Measurements from ENCODE around the gene TAF8.

DNA sequence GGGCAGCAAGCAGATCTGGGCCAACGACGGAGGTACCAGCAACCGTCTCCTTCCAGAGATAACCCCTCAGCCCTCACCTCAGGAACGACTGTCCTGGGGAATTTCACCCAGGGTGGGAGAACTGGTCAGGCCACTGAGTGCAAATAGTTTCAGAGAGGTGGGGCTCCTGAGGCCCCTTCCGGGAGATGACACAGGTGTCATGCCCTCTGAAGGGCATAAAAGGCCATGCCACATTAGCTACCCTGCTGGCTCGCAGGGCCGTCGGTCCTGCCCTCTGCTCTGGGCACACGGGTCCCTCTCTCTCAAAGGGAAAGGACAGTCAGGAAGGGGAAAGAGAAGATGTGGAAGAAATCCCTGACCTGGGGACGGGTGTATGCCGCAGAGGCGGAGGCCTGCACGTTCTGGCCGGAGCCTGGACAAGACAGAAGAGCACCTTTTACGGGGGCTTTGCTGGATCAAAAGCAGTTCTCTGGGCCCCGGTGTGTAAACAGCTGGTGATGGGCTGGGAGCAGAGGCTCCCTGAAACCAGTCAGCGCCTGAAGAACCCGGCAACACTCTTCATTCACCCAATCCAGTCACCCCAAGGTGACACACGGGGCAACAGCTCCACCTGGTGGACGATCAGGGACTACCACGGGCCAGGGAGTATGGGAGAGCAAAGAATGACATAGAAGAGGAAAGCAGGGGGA is 6.4 kb upstream of the TAF8 start:
- TF ChIP-seq TAF1 (IDR thresholded peaks at IDR 0.05; ENCODE audit: low read depth) (no peak), EP300 (IDR thresholded peaks at IDR 0.05; ENCODE audit: borderline replicate concordance) (no peak), RAD21 (IDR thresholded peaks at IDR 0.05; ENCODE audit: low read depth) (peak; percentile 99), CREB1 (IDR thresholded peaks at IDR 0.05; ENCODE audit: low read depth) (no peak), YY1 (IDR thresholded peaks at IDR 0.05; ENCODE audit: low read depth) (no peak), CEBPB (IDR thresholded peaks at IDR 0.05) (no peak)
- TF ChIP-seq, protein P1, sequence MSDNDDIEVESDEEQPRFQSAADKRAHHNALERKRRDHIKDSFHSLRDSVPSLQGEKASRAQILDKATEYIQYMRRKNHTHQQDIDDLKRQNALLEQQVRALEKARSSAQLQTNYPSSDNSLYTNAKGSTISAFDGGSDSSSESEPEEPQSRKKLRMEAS (IDR thresholded peaks at IDR 0.05), result no peak
- TF ChIP-seq, protein P2, sequence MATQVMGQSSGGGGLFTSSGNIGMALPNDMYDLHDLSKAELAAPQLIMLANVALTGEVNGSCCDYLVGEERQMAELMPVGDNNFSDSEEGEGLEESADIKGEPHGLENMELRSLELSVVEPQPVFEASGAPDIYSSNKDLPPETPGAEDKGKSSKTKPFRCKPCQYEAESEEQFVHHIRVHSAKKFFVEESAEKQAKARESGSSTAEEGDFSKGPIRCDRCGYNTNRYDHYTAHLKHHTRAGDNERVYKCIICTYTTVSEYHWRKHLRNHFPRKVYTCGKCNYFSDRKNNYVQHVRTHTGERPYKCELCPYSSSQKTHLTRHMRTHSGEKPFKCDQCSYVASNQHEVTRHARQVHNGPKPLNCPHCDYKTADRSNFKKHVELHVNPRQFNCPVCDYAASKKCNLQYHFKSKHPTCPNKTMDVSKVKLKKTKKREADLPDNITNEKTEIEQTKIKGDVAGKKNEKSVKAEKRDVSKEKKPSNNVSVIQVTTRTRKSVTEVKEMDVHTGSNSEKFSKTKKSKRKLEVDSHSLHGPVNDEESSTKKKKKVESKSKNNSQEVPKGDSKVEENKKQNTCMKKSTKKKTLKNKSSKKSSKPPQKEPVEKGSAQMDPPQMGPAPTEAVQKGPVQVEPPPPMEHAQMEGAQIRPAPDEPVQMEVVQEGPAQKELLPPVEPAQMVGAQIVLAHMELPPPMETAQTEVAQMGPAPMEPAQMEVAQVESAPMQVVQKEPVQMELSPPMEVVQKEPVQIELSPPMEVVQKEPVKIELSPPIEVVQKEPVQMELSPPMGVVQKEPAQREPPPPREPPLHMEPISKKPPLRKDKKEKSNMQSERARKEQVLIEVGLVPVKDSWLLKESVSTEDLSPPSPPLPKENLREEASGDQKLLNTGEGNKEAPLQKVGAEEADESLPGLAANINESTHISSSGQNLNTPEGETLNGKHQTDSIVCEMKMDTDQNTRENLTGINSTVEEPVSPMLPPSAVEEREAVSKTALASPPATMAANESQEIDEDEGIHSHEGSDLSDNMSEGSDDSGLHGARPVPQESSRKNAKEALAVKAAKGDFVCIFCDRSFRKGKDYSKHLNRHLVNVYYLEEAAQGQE (IDR thresholded peaks at IDR 0.05; ENCODE audit: low read depth), result no peak
